Retinal pigment epithelial cell (primary cell): Measurements from ENCODE around the gene HPSE2.

Experiments
- DNase-seq: peaks from one replicate; pipeline ENCODE4 v3.0.0-alpha.2; 2010; ENCODE audit warnings: low read depth
- H3K4me3 ChIP-seq: 2 replicates; pipeline ENCODE4 v1.5.1; 2011; ENCODE audit warnings: mild to moderate bottlenecking, low read length, control low read depth, moderate library complexity
- TF ChIP-seq, protein P1 (sequence below): conservative IDR thresholded peaks from 2 replicates; pipeline ENCODE4 v1.5.1; 2011; ENCODE audit warnings: low read depth, low read length, control low read depth, inconsistent platforms

HPSE2 gene

DNA sequence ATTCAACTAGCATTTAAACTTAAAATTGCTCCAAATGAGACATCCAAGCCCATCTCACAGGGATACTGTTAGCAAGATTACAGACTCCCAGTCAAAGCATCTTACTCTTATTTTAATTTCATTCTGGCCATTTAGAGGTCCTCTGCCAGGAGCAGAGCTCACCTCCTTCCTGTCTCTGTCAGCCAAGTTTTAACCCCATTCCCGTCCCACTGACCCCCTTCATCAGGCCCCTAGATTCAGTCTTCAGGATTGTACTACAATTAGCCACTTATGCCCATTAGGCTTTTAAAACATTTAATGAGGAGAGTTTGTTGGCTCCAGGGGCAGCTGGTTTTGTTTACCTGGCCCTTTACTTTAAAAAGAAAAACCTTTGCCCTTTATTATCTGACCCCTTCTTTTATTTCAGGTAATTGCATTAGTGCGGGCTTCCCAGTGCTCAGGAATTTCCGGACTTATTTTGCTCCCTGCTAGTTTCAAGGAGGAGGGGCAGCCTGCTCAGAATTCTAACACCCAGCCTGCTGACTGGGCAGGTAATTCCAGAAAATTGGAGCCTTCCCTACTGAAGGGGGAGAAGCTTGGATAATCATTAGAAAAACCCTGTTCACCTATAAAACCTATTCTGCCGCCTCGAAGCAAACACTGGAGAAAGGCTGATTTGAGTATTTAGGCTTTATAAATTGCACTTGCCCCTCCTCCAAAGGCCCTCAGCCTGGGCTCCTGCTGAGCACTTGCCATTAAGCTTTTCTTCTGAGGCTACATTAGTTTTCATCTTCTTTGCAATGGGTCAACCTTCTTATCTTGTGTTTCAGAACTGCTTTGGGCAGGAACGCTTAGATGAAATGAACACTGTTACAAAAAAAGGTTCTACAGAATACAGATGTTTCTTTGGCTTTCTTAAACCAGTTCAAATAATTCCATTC is 588.4 kb downstream of the HPSE2 start:
- no peak for DNase-seq
- TF ChIP-seq, protein P1, sequence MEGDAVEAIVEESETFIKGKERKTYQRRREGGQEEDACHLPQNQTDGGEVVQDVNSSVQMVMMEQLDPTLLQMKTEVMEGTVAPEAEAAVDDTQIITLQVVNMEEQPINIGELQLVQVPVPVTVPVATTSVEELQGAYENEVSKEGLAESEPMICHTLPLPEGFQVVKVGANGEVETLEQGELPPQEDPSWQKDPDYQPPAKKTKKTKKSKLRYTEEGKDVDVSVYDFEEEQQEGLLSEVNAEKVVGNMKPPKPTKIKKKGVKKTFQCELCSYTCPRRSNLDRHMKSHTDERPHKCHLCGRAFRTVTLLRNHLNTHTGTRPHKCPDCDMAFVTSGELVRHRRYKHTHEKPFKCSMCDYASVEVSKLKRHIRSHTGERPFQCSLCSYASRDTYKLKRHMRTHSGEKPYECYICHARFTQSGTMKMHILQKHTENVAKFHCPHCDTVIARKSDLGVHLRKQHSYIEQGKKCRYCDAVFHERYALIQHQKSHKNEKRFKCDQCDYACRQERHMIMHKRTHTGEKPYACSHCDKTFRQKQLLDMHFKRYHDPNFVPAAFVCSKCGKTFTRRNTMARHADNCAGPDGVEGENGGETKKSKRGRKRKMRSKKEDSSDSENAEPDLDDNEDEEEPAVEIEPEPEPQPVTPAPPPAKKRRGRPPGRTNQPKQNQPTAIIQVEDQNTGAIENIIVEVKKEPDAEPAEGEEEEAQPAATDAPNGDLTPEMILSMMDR = no peak
- no peak overlapping the region for H3K4me3 ChIP-seq

DNA sequence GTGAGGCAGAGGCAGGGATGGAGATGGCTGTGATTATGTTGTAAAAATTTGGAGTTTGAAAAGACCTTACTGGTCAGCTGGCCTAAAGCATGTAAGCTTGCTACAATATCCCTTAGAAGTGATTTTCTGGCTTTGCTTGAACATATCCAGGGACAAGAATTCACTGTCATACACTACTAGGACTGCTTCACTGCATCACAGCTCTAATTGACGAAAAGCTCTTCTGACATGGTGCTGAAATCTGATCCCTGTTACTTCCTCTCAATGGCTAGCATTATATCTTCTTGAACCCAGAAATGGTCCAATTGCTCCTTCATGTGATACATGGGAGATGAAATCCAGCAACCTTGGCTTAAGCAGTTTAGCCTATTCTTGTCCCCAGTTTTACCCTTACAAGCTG is 591.2 kb downstream of the HPSE2 start:
- TF ChIP-seq, protein P1 = no peak
- no peak overlapping the region for H3K4me3 ChIP-seq
- DNase-seq = no peak

DNA sequence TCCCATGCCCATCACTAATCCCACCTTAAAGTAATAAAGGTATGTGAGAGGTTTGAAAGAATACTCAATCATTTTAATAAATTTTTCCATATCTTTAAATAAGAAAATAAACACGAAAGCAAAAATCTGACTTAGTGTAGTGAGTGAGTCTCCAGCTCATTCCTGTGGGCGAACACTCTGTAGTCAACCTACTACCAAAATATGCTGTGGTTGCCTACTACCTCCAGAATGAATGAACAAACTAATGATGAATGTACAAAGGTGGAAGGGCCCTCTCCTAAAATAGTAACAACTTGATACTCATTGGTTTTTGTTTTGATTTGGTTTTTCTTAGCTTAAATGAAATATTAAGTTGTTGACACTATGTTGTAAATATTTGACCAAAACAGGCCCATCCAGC is 593.4 kb downstream of the HPSE2 start:
- H3K4me3 ChIP-seq = no peak overlapping the region
- no peak for DNase-seq
- TF ChIP-seq, protein P1 = no peak

DNA sequence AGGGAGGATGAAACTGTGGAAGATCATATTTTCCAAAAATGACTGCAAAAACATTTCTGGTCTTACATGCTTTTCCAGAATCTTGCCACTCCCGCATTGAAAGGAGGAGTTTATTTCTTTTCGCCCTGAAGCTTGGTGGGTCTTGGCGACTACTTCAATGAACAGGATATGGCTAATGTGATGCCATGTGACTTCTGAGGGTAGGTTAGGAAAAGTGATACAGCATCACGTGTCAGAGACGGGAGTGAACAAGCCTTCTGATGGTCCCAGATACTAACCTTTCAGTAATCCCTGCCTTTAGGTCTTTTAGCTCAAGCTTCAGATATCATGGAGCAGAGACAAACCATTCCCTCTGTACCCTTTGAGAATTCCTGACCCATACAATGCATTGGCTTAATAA is 596.7 kb downstream of the HPSE2 start:
- TF ChIP-seq, protein P1 = no peak

DNA sequence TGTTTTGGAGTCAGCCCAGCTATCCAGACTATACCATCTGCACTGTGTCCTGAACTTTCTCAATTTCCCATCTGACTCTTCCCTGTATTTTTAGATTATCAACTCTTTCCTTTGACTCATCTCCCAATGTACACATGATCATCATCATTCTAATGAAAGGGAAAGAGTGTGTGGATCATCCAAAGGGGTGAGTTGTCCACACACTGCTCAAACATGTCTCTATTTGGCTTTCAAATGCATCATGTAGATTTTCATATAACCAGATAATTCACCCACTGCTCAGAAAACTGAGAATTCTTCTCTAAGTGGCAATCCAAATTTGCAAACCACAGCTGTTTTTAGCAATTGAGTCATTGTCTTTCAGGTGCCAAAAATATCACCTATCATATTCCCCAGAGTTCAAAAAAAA is 598.7 kb downstream of the HPSE2 start:
- no peak overlapping the region for H3K4me3 ChIP-seq
- TF ChIP-seq, protein P1 = no peak

More for the DNA sequence above, 596.7 kb downstream of the HPSE2 start:
- DNase-seq = no peak
- no peak overlapping the region for H3K4me3 ChIP-seq

DNA sequence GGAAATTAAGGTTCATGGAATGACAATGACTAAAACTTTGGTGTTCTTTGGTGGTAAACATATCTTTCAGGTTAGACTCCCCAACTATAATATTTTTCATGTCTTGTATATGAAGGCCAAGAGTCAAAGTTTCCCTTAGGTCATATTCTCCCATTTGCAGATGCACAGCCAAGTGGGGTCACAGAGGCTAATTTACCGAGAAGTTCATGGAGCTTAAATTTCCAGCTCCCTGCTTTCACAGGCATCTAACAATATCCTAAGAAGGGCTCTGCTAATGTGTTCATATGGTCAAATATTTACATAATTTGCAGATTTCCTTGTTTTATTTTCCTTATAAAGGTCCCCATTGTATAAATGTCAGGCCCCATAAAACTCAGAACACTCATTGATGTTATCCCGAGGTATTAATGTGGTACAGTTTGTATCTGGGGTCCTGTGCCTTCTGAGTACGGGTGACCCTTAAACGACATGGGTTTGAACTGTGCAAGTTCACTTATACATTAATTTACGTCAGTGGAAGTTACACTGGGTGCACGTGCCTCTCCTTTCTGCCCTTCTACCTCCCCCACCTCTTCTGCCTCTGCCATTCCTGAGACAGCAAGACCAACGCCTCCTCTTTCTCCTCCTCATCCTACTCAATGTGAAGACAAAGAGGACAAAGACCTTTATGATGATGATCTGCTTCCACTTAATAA is 603.0 kb downstream of the HPSE2 start:
- no peak overlapping the region for H3K4me3 ChIP-seq
- TF ChIP-seq, protein P1 = no peak
- DNase-seq = no peak

More for the DNA sequence above, 598.7 kb downstream of the HPSE2 start:
- no peak for DNase-seq

DNA sequence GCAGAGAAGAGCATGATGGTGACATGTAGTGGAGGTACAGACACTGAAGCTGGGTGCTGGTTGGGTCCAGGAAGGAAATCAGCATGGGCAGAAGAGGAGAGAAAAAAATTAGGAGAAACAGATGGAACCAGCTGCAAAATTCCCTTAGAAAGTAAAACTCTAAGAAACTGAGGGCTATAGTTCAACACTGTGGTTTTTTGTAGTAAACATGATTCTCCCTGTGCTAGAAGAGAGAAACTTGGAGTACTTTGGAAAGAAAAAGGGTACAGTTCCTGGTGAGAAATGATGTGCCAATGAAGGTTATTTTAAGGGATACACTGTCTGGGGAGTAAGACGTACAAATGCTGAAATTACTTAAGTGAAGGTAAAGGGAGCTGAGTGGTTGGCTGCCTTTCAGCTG is 607.4 kb downstream of the HPSE2 start:
- no peak for DNase-seq
- no peak overlapping the region for H3K4me3 ChIP-seq
- TF ChIP-seq, protein P1 = no peak
